ENCODE results near the gene AQP1. TPM values are rescaled to one million over a fixed set of nuclear protein-coding genes. Genes with fewer than 3 reads are reported as not detected.

AQP1 gene
- total RNA-seq, 1 experiment from 2014 or later: 0.49 TPM

DNA sequence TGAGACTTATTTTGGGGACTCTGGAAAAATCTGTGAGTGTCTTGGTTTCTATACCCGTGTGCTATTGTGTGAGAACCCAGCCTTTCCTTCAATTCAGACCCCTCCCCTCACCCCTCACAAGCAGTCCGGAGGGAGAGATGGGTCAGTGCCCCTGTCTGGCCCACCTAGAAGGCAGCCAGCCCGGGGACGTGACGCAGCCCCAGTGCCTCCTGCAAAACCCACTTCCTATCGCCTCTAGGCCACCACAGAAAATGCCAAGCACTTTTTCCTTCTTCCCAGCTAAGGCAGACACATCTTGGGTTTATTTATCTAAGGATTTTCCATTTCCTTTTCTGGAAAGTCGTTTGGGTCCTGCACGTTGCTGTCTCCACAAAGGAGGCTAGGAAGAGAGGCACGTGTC, 11.6 kb upstream of the AQP1 start:
- intact Hi-C loops (cut with micrococcal nuclease; ENCODE audit: unreplicated experiment): no loop called here
- Histone ChIP-seq H3K27ac (ENCODE audit: low read depth, low read length, poor library complexity, severe bottlenecking) (no peak overlapping the region), H3K4me3 (ENCODE audit: low read depth, low read length, poor library complexity, severe bottlenecking) (no peak overlapping the region), H3K36me3 (ENCODE audit: insufficient read depth, low read length, poor library complexity, severe bottlenecking) (no peaks in the 10 kb centered on the region), H3K9me3 (ENCODE audit: low read depth, low read length, poor library complexity, severe bottlenecking) (no peaks in the 10 kb centered on the region), H3K27me3 (replicated peaks; ENCODE audit: insufficient read depth, low read depth, low read length, poor library complexity) (no peaks in the 10 kb centered on the region), H3K4me1 (ENCODE audit: insufficient read depth, low read length, poor library complexity, severe bottlenecking) (peaks cover 14% of the 10 kb centered on the region)
- ChIA-PET CTCF (no interaction called here), POLR2A (ENCODE audit: low non-redundant PET) (no interaction called here)
- TF ChIP-seq EZH2 (IDR thresholded peaks at IDR 0.05; ENCODE audit: borderline replicate concordance, low read depth, low read length, poor library complexity, severe bottlenecking): no peak
- TF ChIP-seq, protein P1, sequence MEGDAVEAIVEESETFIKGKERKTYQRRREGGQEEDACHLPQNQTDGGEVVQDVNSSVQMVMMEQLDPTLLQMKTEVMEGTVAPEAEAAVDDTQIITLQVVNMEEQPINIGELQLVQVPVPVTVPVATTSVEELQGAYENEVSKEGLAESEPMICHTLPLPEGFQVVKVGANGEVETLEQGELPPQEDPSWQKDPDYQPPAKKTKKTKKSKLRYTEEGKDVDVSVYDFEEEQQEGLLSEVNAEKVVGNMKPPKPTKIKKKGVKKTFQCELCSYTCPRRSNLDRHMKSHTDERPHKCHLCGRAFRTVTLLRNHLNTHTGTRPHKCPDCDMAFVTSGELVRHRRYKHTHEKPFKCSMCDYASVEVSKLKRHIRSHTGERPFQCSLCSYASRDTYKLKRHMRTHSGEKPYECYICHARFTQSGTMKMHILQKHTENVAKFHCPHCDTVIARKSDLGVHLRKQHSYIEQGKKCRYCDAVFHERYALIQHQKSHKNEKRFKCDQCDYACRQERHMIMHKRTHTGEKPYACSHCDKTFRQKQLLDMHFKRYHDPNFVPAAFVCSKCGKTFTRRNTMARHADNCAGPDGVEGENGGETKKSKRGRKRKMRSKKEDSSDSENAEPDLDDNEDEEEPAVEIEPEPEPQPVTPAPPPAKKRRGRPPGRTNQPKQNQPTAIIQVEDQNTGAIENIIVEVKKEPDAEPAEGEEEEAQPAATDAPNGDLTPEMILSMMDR (conservative IDR thresholded peaks at IDR 0.05; ENCODE audit: low read depth, low read length): no peak
- no TSS peak for BruUV-seq (replicated peaks)
- DNase-seq (ENCODE audit: low spot score): no peak

DNA sequence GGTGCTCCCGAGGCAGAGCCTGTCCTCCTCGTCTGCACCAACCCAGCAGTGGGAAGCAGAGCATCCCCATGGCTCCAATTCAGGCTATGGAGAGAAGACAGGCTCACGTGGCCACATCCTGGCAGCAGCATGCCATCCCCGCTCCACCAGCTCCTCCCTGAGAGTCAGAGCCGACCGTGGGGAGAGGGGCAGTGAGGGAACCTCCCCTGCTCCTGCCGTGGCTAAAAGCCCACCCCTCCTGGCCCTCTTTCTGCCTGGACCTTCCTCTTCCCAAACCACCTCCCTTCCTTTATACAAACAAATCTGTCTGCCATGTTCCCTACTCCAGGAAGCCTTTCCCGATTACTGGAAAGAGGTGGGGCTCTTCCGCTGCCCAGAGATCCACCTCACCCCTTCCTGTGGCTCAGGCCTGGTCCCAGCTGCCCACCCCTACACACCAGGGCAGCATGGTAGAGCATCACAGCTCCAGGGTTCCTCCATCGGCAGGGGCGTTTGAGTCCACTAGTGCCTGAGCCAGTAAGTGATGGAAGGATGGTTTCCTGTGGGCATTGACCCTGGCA, 10.8 kb upstream of the AQP1 start:
- H3K4me1 ChIP-seq (ENCODE audit: insufficient read depth, low read length, poor library complexity, severe bottlenecking): peaks cover 9% of the 10 kb centered on the region
- TF ChIP-seq, protein P1 (conservative IDR thresholded peaks at IDR 0.05; ENCODE audit: low read depth, low read length): no peak
- no peak for TF ChIP-seq EZH2 (IDR thresholded peaks at IDR 0.05; ENCODE audit: borderline replicate concordance, low read depth, low read length, poor library complexity, severe bottlenecking)
- no peak overlapping the region for H3K27ac ChIP-seq (ENCODE audit: low read depth, low read length, poor library complexity, severe bottlenecking)
- ChIA-PET CTCF (no interaction called here), POLR2A (ENCODE audit: low non-redundant PET) (no interaction called here)
- H3K9me3 ChIP-seq (ENCODE audit: low read depth, low read length, poor library complexity, severe bottlenecking): no peaks in the 10 kb centered on the region
- intact Hi-C loops (cut with micrococcal nuclease; ENCODE audit: unreplicated experiment): no loop called here
- no TSS peak for BruUV-seq (replicated peaks)
- H3K27me3 ChIP-seq (replicated peaks; ENCODE audit: insufficient read depth, low read depth, low read length, poor library complexity): no peaks in the 10 kb centered on the region
- no peak overlapping the region for H3K4me3 ChIP-seq (ENCODE audit: low read depth, low read length, poor library complexity, severe bottlenecking)
- no peak for DNase-seq (ENCODE audit: low spot score)
- H3K36me3 ChIP-seq (ENCODE audit: insufficient read depth, low read length, poor library complexity, severe bottlenecking): no peaks in the 10 kb centered on the region

DNA sequence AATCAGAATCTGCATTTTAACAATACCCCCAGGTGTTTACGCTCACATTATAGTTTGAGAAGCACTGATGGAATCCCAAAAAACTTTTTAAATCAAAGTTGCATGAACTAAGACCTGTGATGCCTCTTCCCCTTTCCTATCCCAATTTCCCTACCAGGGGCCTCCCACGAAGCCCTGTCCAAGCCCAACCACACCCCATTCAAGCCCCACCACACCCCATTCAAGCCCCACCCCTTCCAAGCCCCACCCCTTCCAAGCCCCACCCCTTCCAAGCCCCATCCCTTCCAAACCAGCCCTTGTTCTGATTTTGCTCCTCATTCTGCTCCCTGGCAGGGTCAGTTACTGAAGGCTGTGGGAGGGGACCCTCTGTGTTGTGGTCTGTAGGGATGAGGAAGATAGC, 9.8 kb upstream of the AQP1 start:
- CTCF ChIA-PET: no interaction called here
- BruUV-seq (replicated peaks): no TSS peak
- H3K4me1 ChIP-seq (ENCODE audit: insufficient read depth, low read length, poor library complexity, severe bottlenecking): peaks cover under 1% of the 10 kb centered on the region
- no peak for DNase-seq (ENCODE audit: low spot score)
- no peak overlapping the region for H3K27ac ChIP-seq (ENCODE audit: low read depth, low read length, poor library complexity, severe bottlenecking)
- H3K9me3 ChIP-seq (ENCODE audit: low read depth, low read length, poor library complexity, severe bottlenecking): no peaks in the 10 kb centered on the region
- H3K27me3 ChIP-seq (replicated peaks; ENCODE audit: insufficient read depth, low read depth, low read length, poor library complexity): no peaks in the 10 kb centered on the region
- intact Hi-C loops (cut with micrococcal nuclease; ENCODE audit: unreplicated experiment): no loop called here
- POLR2A ChIA-PET (ENCODE audit: low non-redundant PET): no interaction called here
- no peaks in the 10 kb centered on the region for H3K36me3 ChIP-seq (ENCODE audit: insufficient read depth, low read length, poor library complexity, severe bottlenecking)
- no peak overlapping the region for H3K4me3 ChIP-seq (ENCODE audit: low read depth, low read length, poor library complexity, severe bottlenecking)
- no peak for TF ChIP-seq EZH2 (IDR thresholded peaks at IDR 0.05; ENCODE audit: borderline replicate concordance, low read depth, low read length, poor library complexity, severe bottlenecking)
- TF ChIP-seq, protein P1 (conservative IDR thresholded peaks at IDR 0.05; ENCODE audit: low read depth, low read length): no peak
